PC-3 (cell line): ENCODE measurements around the gene IGSF8. TPM values are rescaled to one million over a fixed set of nuclear protein-coding genes. Genes with fewer than 3 reads are reported as not detected.

ENCODE experiments used
- ATAC-seq: fragments of 200-7000 bp; cut with Tn5 transposase; 2 replicates; pipeline ENCODE4 v1.9.1; 2020; ENCODE audit warnings: mild to moderate bottlenecking, moderate library complexity
- BruUV-seq: library from RNA; stranded (reverse); fragments of 400-500 nt; replicated peaks from 2 replicates; lab custom pipeline; 2021; lab: Mats Ljungman, UMichigan
- CTCF ChIA-PET: fragments of 300-600 bp; sonication (Branson Sonifier 250); formaldehyde crosslinking; loops from one replicate; lab custom pipeline; 2022; ENCODE audit warnings: antibody characterized with exemption; lab: Charles Lee
- POLR2A ChIA-PET: fragments of 300-600 bp; sonication (Branson Sonifier 250); formaldehyde crosslinking; loops from one replicate; lab custom pipeline; 2022; ENCODE audit warnings: antibody characterized with exemption; ENCODE audit not compliant: unreplicated experiment; lab: Charles Lee
- DNase-seq: peaks from one replicate; pipeline ENCODE4 v3.0.0-alpha.2; 2015
- H2AFZ ChIP-seq: fragments of 300-600 bp; sonication (generic); 2 replicates; pipeline ENCODE4 v1.6.0; 2016; ENCODE audit warnings: antibody characterized with exemption, low read length
- H3F3A ChIP-seq: fragments of 300-600 bp; sonication (generic); one replicate; pipeline ENCODE4 v1.6.0; 2017; ENCODE audit warnings: antibody characterized with exemption, low read length, control low read depth, mild to moderate bottlenecking; ENCODE audit not compliant: unreplicated experiment
- H3K27ac ChIP-seq: fragments of 300-600 bp; sonication (generic); 2 replicates; pipeline ENCODE4 v1.5.1; 2016; ENCODE audit warnings: mild to moderate bottlenecking, low read length
- H3K27me3 ChIP-seq: fragments of 300-600 bp; sonication (generic); 2 replicates; pipeline ENCODE4 v1.6.1; 2016; ENCODE audit warnings: low read length, mixed read lengths
- H3K36me3 ChIP-seq: fragments of 300-600 bp; sonication (generic); 2 replicates; pipeline ENCODE4 v1.6.1; 2016; ENCODE audit warnings: low read depth, mixed run types, low read length, mixed read lengths
- H3K4me1 ChIP-seq: fragments of 300-600 bp; sonication (generic); 2 replicates; pipeline ENCODE4 v1.5.1; 2016; ENCODE audit warnings: low read length; ENCODE audit not compliant: insufficient read depth
- H3K4me2 ChIP-seq: fragments of 300-600 bp; sonication (generic); 2 replicates; pipeline ENCODE4 v1.6.0; 2016; ENCODE audit warnings: low read length
- H3K4me3 ChIP-seq: fragments of 300-600 bp; sonication (generic); 2 replicates; pipeline ENCODE4 v1.5.1; 2016; ENCODE audit warnings: mild to moderate bottlenecking, low read length, mixed read lengths
- H3K79me2 ChIP-seq: fragments of 300-600 bp; sonication (generic); 2 replicates; pipeline ENCODE4 v1.6.1; 2017; ENCODE audit warnings: low read length, mixed read lengths
- H3K9ac ChIP-seq: fragments of 300-600 bp; sonication (generic); 2 replicates; pipeline ENCODE4 v1.6.0; 2016; ENCODE audit warnings: mild to moderate bottlenecking, low read length
- H3K9me2 ChIP-seq: fragments of 300-600 bp; sonication (generic); replicated peaks from 2 replicates; pipeline ENCODE4 v1.6.1; 2016; ENCODE audit warnings: mixed run types, low read length, mixed read lengths
- H3K9me3 ChIP-seq: fragments of 300-600 bp; sonication (generic); 2 replicates; pipeline ENCODE4 v1.6.1; 2016; ENCODE audit warnings: low read length, mixed read lengths
- H4K20me1 ChIP-seq: fragments of 300-600 bp; sonication (generic); 2 replicates; pipeline ENCODE4 v1.6.1; 2016; ENCODE audit warnings: low read length, mixed read lengths
- EZH2 ChIP-seq: fragments of 300-600 bp; sonication (generic); IDR thresholded peaks from one replicate; pipeline ENCODE4 v1.6.1; 2017; ENCODE audit warnings: antibody characterized with exemption, mild to moderate bottlenecking, low read length; ENCODE audit not compliant: unreplicated experiment
- EZH2phosphoT487 ChIP-seq: fragments of 300-600 bp; sonication (generic); IDR thresholded peaks from 2 replicates; pipeline ENCODE4 v1.6.1; 2018; ENCODE audit warnings: mild to moderate bottlenecking, antibody characterized with exemption, low read length, borderline replicate concordance
- intact Hi-C: fragments of 100-400 bp; cut with micrococcal nuclease; formaldehyde crosslinking; loops from 2 replicates; pipeline ENCODE4 v1.9.0; 2023
- total RNA-seq: library from RNA; depleted of rRNA; stranded (reverse); fragments of >200 nt; gene quantifications from 2 replicates; pipeline ENCODE4 v1.2.3, GENCODE V29; 2014
- TF ChIP-seq, protein P1 (sequence below): fragments of 300-600 bp; sonication (generic); conservative IDR thresholded peaks from 2 replicates; pipeline ENCODE4 v1.5.1; 2017; ENCODE audit warnings: antibody characterized with exemption, low read depth, mild to moderate bottlenecking, low read length

Gene IGSF8
- total RNA-seq, 1 experiment from 2014 or later: 37.1 TPM

GRCh38 chr1:160105155-160105554, 6.7 kb upstream of the IGSF8 start:
- no peak for ATAC-seq
- H3F3A ChIP-seq: no peaks in the 10 kb centered on the region
- ChIA-PET CTCF (interaction anchor here (0.6 to 1.1 kb wide), 2 partner anchors 17 to 88 kb away, joined by 4 to 6 read pairs; no protein-coding TSS in a partner anchor), POLR2A (no interaction called here)
- no peak overlapping the region for H2AFZ ChIP-seq
- no TSS peak for BruUV-seq
- H4K20me1 ChIP-seq: no peaks in the 10 kb centered on the region
- intact Hi-C loops: no loop called here
- no peak overlapping the region for H3K9ac ChIP-seq
- TF ChIP-seq, protein P1, sequence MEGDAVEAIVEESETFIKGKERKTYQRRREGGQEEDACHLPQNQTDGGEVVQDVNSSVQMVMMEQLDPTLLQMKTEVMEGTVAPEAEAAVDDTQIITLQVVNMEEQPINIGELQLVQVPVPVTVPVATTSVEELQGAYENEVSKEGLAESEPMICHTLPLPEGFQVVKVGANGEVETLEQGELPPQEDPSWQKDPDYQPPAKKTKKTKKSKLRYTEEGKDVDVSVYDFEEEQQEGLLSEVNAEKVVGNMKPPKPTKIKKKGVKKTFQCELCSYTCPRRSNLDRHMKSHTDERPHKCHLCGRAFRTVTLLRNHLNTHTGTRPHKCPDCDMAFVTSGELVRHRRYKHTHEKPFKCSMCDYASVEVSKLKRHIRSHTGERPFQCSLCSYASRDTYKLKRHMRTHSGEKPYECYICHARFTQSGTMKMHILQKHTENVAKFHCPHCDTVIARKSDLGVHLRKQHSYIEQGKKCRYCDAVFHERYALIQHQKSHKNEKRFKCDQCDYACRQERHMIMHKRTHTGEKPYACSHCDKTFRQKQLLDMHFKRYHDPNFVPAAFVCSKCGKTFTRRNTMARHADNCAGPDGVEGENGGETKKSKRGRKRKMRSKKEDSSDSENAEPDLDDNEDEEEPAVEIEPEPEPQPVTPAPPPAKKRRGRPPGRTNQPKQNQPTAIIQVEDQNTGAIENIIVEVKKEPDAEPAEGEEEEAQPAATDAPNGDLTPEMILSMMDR: no peak
- TF ChIP-seq EZH2phosphoT487 (no peak), EZH2 (no peak)
- H3K9me3 ChIP-seq: no peaks in the 10 kb centered on the region
- no peaks in the 10 kb centered on the region for H3K36me3 ChIP-seq
- H3K4me2 ChIP-seq: no peak overlapping the region
- no peak overlapping the region for H3K4me3 ChIP-seq
- no peaks in the 10 kb centered on the region for H3K27me3 ChIP-seq
- H3K9me2 ChIP-seq: no peaks in the 10 kb centered on the region
- H3K27ac ChIP-seq: no peak overlapping the region
- no peak for DNase-seq
- peaks cover 17% of the 10 kb centered on the region for H3K4me1 ChIP-seq
- no peaks in the 10 kb centered on the region for H3K79me2 ChIP-seq

GRCh38 chr1:160104486-160104885, 6.1 kb upstream of the IGSF8 start:
- no peak for DNase-seq
- Histone ChIP-seq H3K79me2 (no peaks in the 10 kb centered on the region), H3K9me3 (no peaks in the 10 kb centered on the region), H3K9me2 (no peaks in the 10 kb centered on the region), H3K27me3 (no peaks in the 10 kb centered on the region), H3K4me3 (no peak overlapping the region), H2AFZ (no peak overlapping the region), H3K4me2 (no peak overlapping the region), H3K9ac (no peak overlapping the region), H3F3A (no peaks in the 10 kb centered on the region), H3K4me1 (peaks cover 11% of the 10 kb centered on the region), H3K27ac (no peak overlapping the region), H3K36me3 (no peaks in the 10 kb centered on the region), H4K20me1 (no peaks in the 10 kb centered on the region)
- TF ChIP-seq EZH2phosphoT487 (no peak), EZH2 (no peak)
- TF ChIP-seq, protein P1: no peak
- CTCF ChIA-PET: interaction anchor here (1.1 to 3.5 kb wide), 2 partner anchors 89 to 148 kb away, joined by 6 to 20 read pairs; no protein-coding TSS in a partner anchor
- no peak for ATAC-seq
- POLR2A ChIA-PET: no interaction called here
- no TSS peak for BruUV-seq
- intact Hi-C loops: no loop called here

DNA sequence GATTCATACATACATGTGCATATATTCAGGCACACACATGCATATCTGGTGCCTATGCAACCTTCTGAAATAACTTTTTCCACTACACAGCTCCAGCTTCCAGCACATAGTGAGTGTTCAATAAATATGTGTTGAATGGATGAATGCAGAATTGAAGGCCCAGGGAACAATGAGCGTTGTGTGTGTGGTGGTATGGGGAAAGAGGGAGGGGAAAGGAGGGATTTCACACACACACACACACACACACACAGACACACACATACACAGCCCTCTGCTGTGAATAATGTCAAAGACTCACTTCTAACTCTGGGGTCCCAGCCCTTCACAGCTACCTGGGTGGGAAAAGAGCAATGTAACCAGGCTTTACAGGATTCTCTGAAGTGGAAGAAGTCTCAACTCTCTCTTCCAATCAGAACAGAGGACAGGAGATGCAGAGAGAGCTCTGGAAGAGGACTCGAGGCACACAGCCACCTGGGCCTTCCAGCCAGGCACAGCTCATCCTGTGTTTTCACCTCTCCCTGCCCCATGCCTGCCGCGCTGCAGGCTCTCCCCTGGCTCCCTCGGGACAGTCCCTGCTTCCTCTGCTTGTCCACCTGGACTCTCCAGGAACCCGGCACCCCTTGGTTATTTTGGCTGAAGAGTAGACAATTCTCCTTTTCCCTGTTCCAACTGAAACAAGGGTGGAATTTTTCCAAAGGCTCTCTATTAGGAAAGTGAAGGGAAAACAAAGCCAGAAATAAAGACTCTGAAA, 5.4 kb upstream of the IGSF8 start:
- CTCF ChIA-PET: interaction anchor here (0.9 to 3.5 kb wide), 3 partner anchors 90 to 148 kb away, joined by 3 to 20 read pairs (median 6); no protein-coding TSS in a partner anchor
- intact Hi-C loops: no loop called here
- no peaks in the 10 kb centered on the region for H3K9me3 ChIP-seq
- DNase-seq (no peak), ATAC-seq (no peak)
- TF ChIP-seq EZH2 (no peak), EZH2phosphoT487 (no peak)
- TF ChIP-seq, protein P1: no peak
- peaks cover 12% of the 10 kb centered on the region for H3K4me1 ChIP-seq
- H3K27ac ChIP-seq: no peak overlapping the region
- H3K9ac ChIP-seq: no peak overlapping the region
- H4K20me1 ChIP-seq: no peaks in the 10 kb centered on the region
- H3K36me3 ChIP-seq: no peaks in the 10 kb centered on the region
- POLR2A ChIA-PET: no interaction called here
- no peaks in the 10 kb centered on the region for H3K9me2 ChIP-seq
- H2AFZ ChIP-seq: no peak overlapping the region
- no peak overlapping the region for H3K4me3 ChIP-seq
- no peaks in the 10 kb centered on the region for H3F3A ChIP-seq
- no peaks in the 10 kb centered on the region for H3K79me2 ChIP-seq
- H3K4me2 ChIP-seq: no peak overlapping the region
- no TSS peak for BruUV-seq
- no peaks in the 10 kb centered on the region for H3K27me3 ChIP-seq
